Loucy (cell line): Measurements from ENCODE around the gene FREM3.

Experiments
- H2AFZ ChIP-seq: fragments of 200-600 bp; sonication (generic); 2 replicates; pipeline ENCODE4 v1.6.0; 2016; ENCODE audit warnings: antibody characterized with exemption, mild to moderate bottlenecking, low read length, moderate library complexity
- H3F3A ChIP-seq: fragments of 200-600 bp; 2 replicates; pipeline ENCODE4 v1.6.0; 2016; ENCODE audit warnings: antibody characterized with exemption, low read depth, mild to moderate bottlenecking
- H3K27me3 ChIP-seq: fragments of 200-600 bp; sonication (generic); 2 replicates; pipeline ENCODE4 v1.6.1; 2014; ENCODE audit warnings: low read length, mild to moderate bottlenecking; ENCODE audit not compliant: insufficient read depth, poor library complexity, severe bottlenecking
- H3K36me3 ChIP-seq: fragments of 200-600 bp; sonication (generic); 2 replicates; pipeline ENCODE4 v1.6.1; 2016; ENCODE audit warnings: low read length; ENCODE audit not compliant: insufficient read depth
- H3K4me1 ChIP-seq: fragments of 200-600 bp; sonication (generic); 2 replicates; pipeline ENCODE4 v1.5.1; 2014; ENCODE audit warnings: low read length, mild to moderate bottlenecking; ENCODE audit not compliant: insufficient read depth, poor library complexity, severe bottlenecking
- H3K4me2 ChIP-seq: fragments of 200-600 bp; sonication (generic); 2 replicates; pipeline ENCODE4 v1.6.0; 2014; ENCODE audit warnings: antibody characterized with exemption, low read length, low read depth, mild to moderate bottlenecking; ENCODE audit not compliant: poor library complexity, severe bottlenecking
- H3K4me3 ChIP-seq: fragments of 200-600 bp; sonication (generic); 2 replicates; pipeline ENCODE4 v1.5.1; 2014; ENCODE audit warnings: low read length, mild to moderate bottlenecking, mixed read lengths; ENCODE audit not compliant: poor library complexity, severe bottlenecking
- H3K79me2 ChIP-seq: fragments of 200-600 bp; sonication (generic); 2 replicates; pipeline ENCODE4 v1.6.1; 2014; ENCODE audit warnings: low read length; ENCODE audit not compliant: insufficient read depth
- H3K9ac ChIP-seq: fragments of 200-600 bp; sonication (generic); 2 replicates; pipeline ENCODE4 v1.6.0; 2014; ENCODE audit warnings: mild to moderate bottlenecking, low read depth, low read length, moderate library complexity; ENCODE audit not compliant: poor library complexity, severe bottlenecking
- H3K9me2 ChIP-seq: fragments of 200-600 bp; sonication (generic); replicated peaks from 2 replicates; pipeline ENCODE4 v1.6.1; 2016; ENCODE audit warnings: low read depth, low read length, mixed read lengths
- H3K9me3 ChIP-seq: fragments of 200-600 bp; sonication (generic); 2 replicates; pipeline ENCODE4 v1.6.1; 2014; ENCODE audit warnings: mild to moderate bottlenecking, antibody characterized with exemption, low read length, low read depth; ENCODE audit not compliant: insufficient read depth
- H4K20me1 ChIP-seq: fragments of 200-600 bp; sonication (generic); 2 replicates; pipeline ENCODE4 v1.6.0; 2014; ENCODE audit warnings: antibody characterized with exemption, low read length, mild to moderate bottlenecking; ENCODE audit not compliant: insufficient read depth, poor library complexity, severe bottlenecking
- CTCF ChIP-seq: fragments of 200-600 bp; sonication (generic); conservative IDR thresholded peaks from 2 replicates; pipeline ENCODE4 v1.5.1; 2014; ENCODE audit warnings: mild to moderate bottlenecking, antibody characterized with exemption, low read length
- EZH2phosphoT487 ChIP-seq: fragments of 200-600 bp; IDR thresholded peaks from 2 replicates; pipeline ENCODE4 v1.6.1; 2018; ENCODE audit warnings: antibody characterized with exemption, mild to moderate bottlenecking, moderate library complexity, borderline replicate concordance

FREM3 gene

GRCh38 chr4:143599827-143600226 is 100.6 kb downstream of the FREM3 start:
- no peaks in the 10 kb centered on the region for H4K20me1 ChIP-seq
- no peak overlapping the region for H3K9ac ChIP-seq
- H3K9me2 ChIP-seq, result no peaks in the 10 kb centered on the region
- no peaks in the 10 kb centered on the region for H3K27me3 ChIP-seq
- no peaks in the 10 kb centered on the region for H3K9me3 ChIP-seq
- H3K4me2 ChIP-seq, result no peak overlapping the region
- H3F3A ChIP-seq, result no peaks in the 10 kb centered on the region
- no peak overlapping the region for H2AFZ ChIP-seq
- H3K4me3 ChIP-seq, result no peak overlapping the region
- TF ChIP-seq CTCF (no peak), EZH2phosphoT487 (no peak)
- H3K79me2 ChIP-seq, result no peaks in the 10 kb centered on the region
- no peaks in the 10 kb centered on the region for H3K36me3 ChIP-seq
- H3K4me1 ChIP-seq, result no peaks in the 10 kb centered on the region

GRCh38 chr4:143598816-143599215 is 101.7 kb downstream of the FREM3 start:
- TF ChIP-seq CTCF (no peak), EZH2phosphoT487 (no peak)
- Histone ChIP-seq H2AFZ (no peak overlapping the region), H3K36me3 (no peaks in the 10 kb centered on the region), H3F3A (no peaks in the 10 kb centered on the region), H3K4me1 (no peaks in the 10 kb centered on the region), H3K9ac (no peak overlapping the region), H3K9me2 (no peaks in the 10 kb centered on the region), H3K4me2 (no peak overlapping the region), H4K20me1 (no peaks in the 10 kb centered on the region), H3K79me2 (no peaks in the 10 kb centered on the region), H3K9me3 (no peaks in the 10 kb centered on the region; the same call in 1 of the 2 replicates), H3K27me3 (no peaks in the 10 kb centered on the region), H3K4me3 (no peak overlapping the region)

GRCh38 chr4:143597276-143597675 is 103.2 kb downstream of the FREM3 start:
- H2AFZ ChIP-seq, result no peak overlapping the region
- TF ChIP-seq EZH2phosphoT487 (no peak), CTCF (no peak)
- no peaks in the 10 kb centered on the region for H3K9me2 ChIP-seq
- no peaks in the 10 kb centered on the region for H3K4me1 ChIP-seq
- no peaks in the 10 kb centered on the region; the same call in 1 of the 2 replicates for H3K9me3 ChIP-seq
- H3K36me3 ChIP-seq, result no peaks in the 10 kb centered on the region
- H3K27me3 ChIP-seq, result no peaks in the 10 kb centered on the region
- H3K9ac ChIP-seq, result no peak overlapping the region
- H3F3A ChIP-seq, result no peaks in the 10 kb centered on the region
- H3K4me3 ChIP-seq, result no peak overlapping the region
- H4K20me1 ChIP-seq, result no peaks in the 10 kb centered on the region
- no peaks in the 10 kb centered on the region for H3K79me2 ChIP-seq
- no peak overlapping the region for H3K4me2 ChIP-seq
